C4-2B (cell line): Measurements from ENCODE around the gene EIF4A3.

ENCODE experiments used
- H3K27ac ChIP-seq: fragments of 450-650 bp; 2 replicates; pipeline ENCODE4 v1.5.1; 2017
- CTCF ChIP-seq: fragments of 450-650 bp; conservative IDR thresholded peaks from 2 replicates; pipeline ENCODE4 v1.5.1; 2017; ENCODE audit warnings: mild to moderate bottlenecking
- ZFX ChIP-seq: fragments of 450-650 bp; IDR thresholded peaks from 2 replicates; pipeline ENCODE4 v1.6.1; 2017

The EIF4A3 gene

GRCh38 chr17:80110927-80111701, 35.8 kb downstream of the EIF4A3 start:
- TF ChIP-seq ZFX = no peak
- TF ChIP-seq CTCF = no peak
- H3K27ac ChIP-seq = no peak overlapping the region

- TF ChIP-seq ZFX (no peak), CTCF (no peak)
- H3K27ac ChIP-seq = no peak overlapping the region
These were observed 36.5 kb downstream of the EIF4A3 start for GRCh38 chr17:80110447-80110812.

GRCh38 chr17:80109713-80110446, 37.0 kb downstream of the EIF4A3 start:
- H3K27ac ChIP-seq = no peak overlapping the region
- no peak for TF ChIP-seq ZFX
- no peak for TF ChIP-seq CTCF

- no peak overlapping the region for H3K27ac ChIP-seq
These were observed 37.8 kb downstream of the EIF4A3 start for GRCh38 chr17:80109066-80109660.

GRCh38 chr17:80108036-80108971, 38.6 kb downstream of the EIF4A3 start:
- no peak for TF ChIP-seq ZFX
- no peak for TF ChIP-seq CTCF
- no peak overlapping the region for H3K27ac ChIP-seq

More at GRCh38 chr17:80109066-80109660, 37.8 kb downstream of the EIF4A3 start:
- no peak for TF ChIP-seq CTCF
- no peak for TF ChIP-seq ZFX

GRCh38 chr17:80107231-80108021, 39.5 kb downstream of the EIF4A3 start:
- no peak overlapping the region for H3K27ac ChIP-seq
- TF ChIP-seq CTCF (no peak), ZFX (no peak)
